K562 (cell line): ENCODE results near the gene RNF217. TPM values are rescaled to one million over a fixed set of nuclear protein-coding genes. Genes with fewer than 3 reads are reported as not detected.
A peak's percentile ranks its signal among the peaks of the same experiment; 100 is the strongest.

Source experiments
- ADNP ChIP-seq: fragments of 200-800 bp; sonication (Bioruptor generic); IDR thresholded peaks from 2 replicates; pipeline ENCODE4 v1.6.1; 2016; ENCODE audit warnings: missing genetic modification characterization, missing compliant biosample characterization
- CBX8 ChIP-seq: fragments of 200-600 bp; sonication (generic); IDR thresholded peaks from 2 replicates; pipeline ENCODE4 v1.6.1; 2012; ENCODE audit warnings: borderline replicate concordance, mixed run types, low read depth, mild to moderate bottlenecking, moderate library complexity, mixed read lengths, low read length, control low read depth, inconsistent platforms; ENCODE audit not compliant: poor library complexity, severe bottlenecking; ENCODE audit errors: extremely low read depth
- ETV5 ChIP-seq: sonication (generic); formaldehyde crosslinking; IDR thresholded peaks from 2 replicates; pipeline ENCODE4 v1.4.0; 2020; ENCODE audit warnings: low read depth, mild to moderate bottlenecking, missing genetic modification reagents
- KLF1 ChIP-seq: fragments of 450-650 bp; IDR thresholded peaks from 2 replicates; pipeline ENCODE4 v1.6.1; 2016; ENCODE audit warnings: missing genetic modification characterization, missing compliant biosample characterization
- MED1 ChIP-seq: sonication (generic); formaldehyde crosslinking; IDR thresholded peaks from 2 replicates; pipeline ENCODE4 v1.8.1; 2023; ENCODE audit warnings: missing genetic modification reagents, borderline replicate concordance
- MEIS2 ChIP-seq: fragments of 450-650 bp; IDR thresholded peaks from 2 replicates; pipeline ENCODE4 v1.6.1; 2014; ENCODE audit warnings: mild to moderate bottlenecking; ENCODE audit not compliant: partially characterized antibody
- MTA2 ChIP-seq: fragments of 450-650 bp; IDR thresholded peaks from 2 replicates; pipeline ENCODE4 v1.6.1; 2016; ENCODE audit warnings: low read depth
- TCF3 ChIP-seq: sonication (generic); formaldehyde crosslinking; IDR thresholded peaks from 2 replicates; pipeline ENCODE4 v1.4.0; 2020; ENCODE audit warnings: mild to moderate bottlenecking, missing genetic modification reagents
- ZNF175 ChIP-seq: fragments of 200-800 bp; sonication (Bioruptor generic); IDR thresholded peaks from 2 replicates; pipeline ENCODE4 v1.6.1; 2016; ENCODE audit warnings: low read depth, mild to moderate bottlenecking, missing genetic modification characterization, missing compliant biosample characterization
- ZNF695 ChIP-seq: fragments of 450-650 bp; formaldehyde crosslinking; IDR thresholded peaks from 2 replicates; pipeline ENCODE4 v1.4.0; 2020; ENCODE audit warnings: mild to moderate bottlenecking, moderate library complexity
- polyA plus RNA-seq, 8 experiments: library from polyadenylated mRNA; depleted of rRNA in 4 of 8; stranded (reverse) in 5 of 8; unstranded in 3 of 8; fragments of >200 nt; fragmentation: Nextera tagmentation in 2 of 8; fragmentation: Illumina TruSeq in 1 of 8; extraction: Ambion mirVana in 2 of 8; extraction: Trizol in 1 of 8; gene quantifications; 2 replicates each; pipeline versions ENCODE4 v1.2.1 to v1.2.3, GENCODE V29; 2011 to 2014; ENCODE audit warnings: inconsistent platforms in 1 of 8, missing spikeins in 1 of 8
- total RNA-seq, 7 experiments: library from RNA; depleted of rRNA in 6 of 7; stranded (reverse); fragments of >200 nt in 6 of 7; fragmentation: Illumina TruSeq in 2 of 7; extraction: Trizol in 2 of 7; gene quantifications; 2 replicates each; pipeline versions ENCODE4 v1.2.1 to v1.2.3, GENCODE V29; 2011 to 2021; ENCODE audit warnings: low replicate concordance in 1 of 7
- TF ChIP-seq, protein P1 (sequence below): fragments of 200-800 bp; sonication (Bioruptor generic); IDR thresholded peaks from 2 replicates; pipeline ENCODE4 v1.6.1; 2017; ENCODE audit warnings: missing genetic modification characterization, missing compliant biosample characterization
- TF ChIP-seq, protein P2 (sequence below): fragments of 200-800 bp; sonication (Bioruptor generic); IDR thresholded peaks from 2 replicates; pipeline ENCODE4 v1.6.1; 2017; ENCODE audit warnings: missing genetic modification characterization, missing compliant biosample characterization
- TF ChIP-seq, protein P3 (sequence below): IDR thresholded peaks from 3 replicates; pipeline ENCODE4 v1.6.1; 2011; ENCODE audit warnings: borderline replicate concordance, mild to moderate bottlenecking, moderate library complexity; ENCODE audit not compliant: insufficient read length; ENCODE audit errors: extremely low read depth
- TF ChIP-seq, protein P4 (sequence below): sonication (generic); formaldehyde crosslinking; IDR thresholded peaks from 2 replicates; pipeline ENCODE4 v1.4.0; 2020; ENCODE audit warnings: mild to moderate bottlenecking, missing genetic modification reagents
- TF ChIP-seq, protein P5 (sequence below): fragments of 250-450 bp; sonication (Bioruptor Pico); IDR thresholded peaks from 2 replicates; pipeline ENCODE4 v1.5.0; 2020; ENCODE audit warnings: mild to moderate bottlenecking, borderline replicate concordance

Gene RNF217
- total and polyA plus RNA-seq, 9 of the 15 experiments (the other 6 are each of a cell fraction or from before 2014, with no cell fraction given) = 2.9 to 25.6 (median 12.0) TPM

DNA sequence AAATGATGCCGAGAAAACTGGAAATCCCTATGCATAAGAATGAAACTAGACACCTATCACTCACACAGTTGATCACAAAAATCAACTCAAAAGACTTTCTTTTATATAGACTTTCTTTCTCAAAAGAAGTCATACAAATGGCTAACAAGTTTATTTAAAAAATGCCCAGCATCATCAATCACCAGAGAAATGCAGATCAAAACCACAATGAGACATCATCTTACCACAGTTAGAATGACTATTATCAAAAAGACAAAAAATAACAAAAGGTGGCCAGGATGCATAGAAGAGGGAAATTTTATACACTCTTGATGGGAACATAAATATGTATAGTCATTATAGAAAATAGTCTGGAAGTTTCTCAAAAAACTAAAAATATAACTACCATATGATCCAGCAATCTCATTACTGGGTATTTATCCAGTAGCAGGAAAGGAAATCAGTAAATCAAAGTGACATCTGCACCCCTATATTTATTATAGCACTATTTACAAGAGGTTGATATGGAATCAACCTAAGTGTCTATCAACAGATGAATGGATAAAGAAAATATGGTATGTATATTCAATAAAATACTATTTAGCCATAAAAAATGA, 3.4 kb upstream of the RNF217 start (continued):
- TF ChIP-seq ZNF175 (CRISPR knock-in tag) (no peak), MTA2 (no peak), KLF1 (tag) (no peak), ZNF695 (CRISPR knock-in tag) (no peak), ADNP (no peak), TCF3 (no peak), CBX8 (no peak), MEIS2 (peak; percentile 95), ETV5 (CRISPR knock-in tag) (no peak), MED1 (CRISPR knock-in tag) (no peak)
- TF ChIP-seq, protein P1, sequence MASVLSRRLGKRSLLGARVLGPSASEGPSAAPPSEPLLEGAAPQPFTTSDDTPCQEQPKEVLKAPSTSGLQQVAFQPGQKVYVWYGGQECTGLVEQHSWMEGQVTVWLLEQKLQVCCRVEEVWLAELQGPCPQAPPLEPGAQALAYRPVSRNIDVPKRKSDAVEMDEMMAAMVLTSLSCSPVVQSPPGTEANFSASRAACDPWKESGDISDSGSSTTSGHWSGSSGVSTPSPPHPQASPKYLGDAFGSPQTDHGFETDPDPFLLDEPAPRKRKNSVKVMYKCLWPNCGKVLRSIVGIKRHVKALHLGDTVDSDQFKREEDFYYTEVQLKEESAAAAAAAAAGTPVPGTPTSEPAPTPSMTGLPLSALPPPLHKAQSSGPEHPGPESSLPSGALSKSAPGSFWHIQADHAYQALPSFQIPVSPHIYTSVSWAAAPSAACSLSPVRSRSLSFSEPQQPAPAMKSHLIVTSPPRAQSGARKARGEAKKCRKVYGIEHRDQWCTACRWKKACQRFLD (CRISPR knock-in tag) = no peak
- TF ChIP-seq, protein P2, sequence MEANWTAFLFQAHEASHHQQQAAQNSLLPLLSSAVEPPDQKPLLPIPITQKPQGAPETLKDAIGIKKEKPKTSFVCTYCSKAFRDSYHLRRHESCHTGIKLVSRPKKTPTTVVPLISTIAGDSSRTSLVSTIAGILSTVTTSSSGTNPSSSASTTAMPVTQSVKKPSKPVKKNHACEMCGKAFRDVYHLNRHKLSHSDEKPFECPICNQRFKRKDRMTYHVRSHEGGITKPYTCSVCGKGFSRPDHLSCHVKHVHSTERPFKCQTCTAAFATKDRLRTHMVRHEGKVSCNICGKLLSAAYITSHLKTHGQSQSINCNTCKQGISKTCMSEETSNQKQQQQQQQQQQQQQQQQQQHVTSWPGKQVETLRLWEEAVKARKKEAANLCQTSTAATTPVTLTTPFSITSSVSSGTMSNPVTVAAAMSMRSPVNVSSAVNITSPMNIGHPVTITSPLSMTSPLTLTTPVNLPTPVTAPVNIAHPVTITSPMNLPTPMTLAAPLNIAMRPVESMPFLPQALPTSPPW (CRISPR knock-in tag) = no peak
- TF ChIP-seq, protein P3, sequence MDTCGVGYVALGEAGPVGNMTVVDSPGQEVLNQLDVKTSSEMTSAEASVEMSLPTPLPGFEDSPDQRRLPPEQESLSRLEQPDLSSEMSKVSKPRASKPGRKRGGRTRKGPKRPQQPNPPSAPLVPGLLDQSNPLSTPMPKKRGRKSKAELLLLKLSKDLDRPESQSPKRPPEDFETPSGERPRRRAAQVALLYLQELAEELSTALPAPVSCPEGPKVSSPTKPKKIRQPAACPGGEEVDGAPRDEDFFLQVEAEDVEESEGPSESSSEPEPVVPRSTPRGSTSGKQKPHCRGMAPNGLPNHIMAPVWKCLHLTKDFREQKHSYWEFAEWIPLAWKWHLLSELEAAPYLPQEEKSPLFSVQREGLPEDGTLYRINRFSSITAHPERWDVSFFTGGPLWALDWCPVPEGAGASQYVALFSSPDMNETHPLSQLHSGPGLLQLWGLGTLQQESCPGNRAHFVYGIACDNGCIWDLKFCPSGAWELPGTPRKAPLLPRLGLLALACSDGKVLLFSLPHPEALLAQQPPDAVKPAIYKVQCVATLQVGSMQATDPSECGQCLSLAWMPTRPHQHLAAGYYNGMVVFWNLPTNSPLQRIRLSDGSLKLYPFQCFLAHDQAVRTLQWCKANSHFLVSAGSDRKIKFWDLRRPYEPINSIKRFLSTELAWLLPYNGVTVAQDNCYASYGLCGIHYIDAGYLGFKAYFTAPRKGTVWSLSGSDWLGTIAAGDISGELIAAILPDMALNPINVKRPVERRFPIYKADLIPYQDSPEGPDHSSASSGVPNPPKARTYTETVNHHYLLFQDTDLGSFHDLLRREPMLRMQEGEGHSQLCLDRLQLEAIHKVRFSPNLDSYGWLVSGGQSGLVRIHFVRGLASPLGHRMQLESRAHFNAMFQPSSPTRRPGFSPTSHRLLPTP = no peak
- TF ChIP-seq, protein P4, sequence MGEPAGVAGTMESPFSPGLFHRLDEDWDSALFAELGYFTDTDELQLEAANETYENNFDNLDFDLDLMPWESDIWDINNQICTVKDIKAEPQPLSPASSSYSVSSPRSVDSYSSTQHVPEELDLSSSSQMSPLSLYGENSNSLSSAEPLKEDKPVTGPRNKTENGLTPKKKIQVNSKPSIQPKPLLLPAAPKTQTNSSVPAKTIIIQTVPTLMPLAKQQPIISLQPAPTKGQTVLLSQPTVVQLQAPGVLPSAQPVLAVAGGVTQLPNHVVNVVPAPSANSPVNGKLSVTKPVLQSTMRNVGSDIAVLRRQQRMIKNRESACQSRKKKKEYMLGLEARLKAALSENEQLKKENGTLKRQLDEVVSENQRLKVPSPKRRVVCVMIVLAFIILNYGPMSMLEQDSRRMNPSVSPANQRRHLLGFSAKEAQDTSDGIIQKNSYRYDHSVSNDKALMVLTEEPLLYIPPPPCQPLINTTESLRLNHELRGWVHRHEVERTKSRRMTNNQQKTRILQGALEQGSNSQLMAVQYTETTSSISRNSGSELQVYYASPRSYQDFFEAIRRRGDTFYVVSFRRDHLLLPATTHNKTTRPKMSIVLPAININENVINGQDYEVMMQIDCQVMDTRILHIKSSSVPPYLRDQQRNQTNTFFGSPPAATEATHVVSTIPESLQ (CRISPR knock-in tag) = no peak
- TF ChIP-seq, protein P5, sequence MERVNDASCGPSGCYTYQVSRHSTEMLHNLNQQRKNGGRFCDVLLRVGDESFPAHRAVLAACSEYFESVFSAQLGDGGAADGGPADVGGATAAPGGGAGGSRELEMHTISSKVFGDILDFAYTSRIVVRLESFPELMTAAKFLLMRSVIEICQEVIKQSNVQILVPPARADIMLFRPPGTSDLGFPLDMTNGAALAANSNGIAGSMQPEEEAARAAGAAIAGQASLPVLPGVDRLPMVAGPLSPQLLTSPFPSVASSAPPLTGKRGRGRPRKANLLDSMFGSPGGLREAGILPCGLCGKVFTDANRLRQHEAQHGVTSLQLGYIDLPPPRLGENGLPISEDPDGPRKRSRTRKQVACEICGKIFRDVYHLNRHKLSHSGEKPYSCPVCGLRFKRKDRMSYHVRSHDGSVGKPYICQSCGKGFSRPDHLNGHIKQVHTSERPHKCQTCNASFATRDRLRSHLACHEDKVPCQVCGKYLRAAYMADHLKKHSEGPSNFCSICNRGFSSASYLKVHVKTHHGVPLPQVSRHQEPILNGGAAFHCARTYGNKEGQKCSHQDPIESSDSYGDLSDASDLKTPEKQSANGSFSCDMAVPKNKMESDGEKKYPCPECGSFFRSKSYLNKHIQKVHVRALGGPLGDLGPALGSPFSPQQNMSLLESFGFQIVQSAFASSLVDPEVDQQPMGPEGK = no peak
